ENCODE data around the gene OR51E1.

DNA sequence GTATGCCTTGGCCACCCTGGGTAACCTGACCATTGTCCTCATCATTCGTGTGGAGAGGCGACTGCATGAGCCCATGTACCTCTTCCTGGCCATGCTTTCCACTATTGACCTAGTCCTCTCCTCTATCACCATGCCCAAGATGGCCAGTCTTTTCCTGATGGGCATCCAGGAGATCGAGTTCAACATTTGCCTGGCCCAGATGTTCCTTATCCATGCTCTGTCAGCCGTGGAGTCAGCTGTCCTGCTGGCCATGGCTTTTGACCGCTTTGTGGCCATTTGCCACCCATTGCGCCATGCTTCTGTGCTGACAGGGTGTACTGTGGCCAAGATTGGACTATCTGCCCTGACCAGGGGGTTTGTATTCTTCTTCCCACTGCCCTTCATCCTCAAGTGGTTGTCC lies 3.9 kb upstream of the OR51E1 start:
- TF ChIP-seq, protein P1, sequence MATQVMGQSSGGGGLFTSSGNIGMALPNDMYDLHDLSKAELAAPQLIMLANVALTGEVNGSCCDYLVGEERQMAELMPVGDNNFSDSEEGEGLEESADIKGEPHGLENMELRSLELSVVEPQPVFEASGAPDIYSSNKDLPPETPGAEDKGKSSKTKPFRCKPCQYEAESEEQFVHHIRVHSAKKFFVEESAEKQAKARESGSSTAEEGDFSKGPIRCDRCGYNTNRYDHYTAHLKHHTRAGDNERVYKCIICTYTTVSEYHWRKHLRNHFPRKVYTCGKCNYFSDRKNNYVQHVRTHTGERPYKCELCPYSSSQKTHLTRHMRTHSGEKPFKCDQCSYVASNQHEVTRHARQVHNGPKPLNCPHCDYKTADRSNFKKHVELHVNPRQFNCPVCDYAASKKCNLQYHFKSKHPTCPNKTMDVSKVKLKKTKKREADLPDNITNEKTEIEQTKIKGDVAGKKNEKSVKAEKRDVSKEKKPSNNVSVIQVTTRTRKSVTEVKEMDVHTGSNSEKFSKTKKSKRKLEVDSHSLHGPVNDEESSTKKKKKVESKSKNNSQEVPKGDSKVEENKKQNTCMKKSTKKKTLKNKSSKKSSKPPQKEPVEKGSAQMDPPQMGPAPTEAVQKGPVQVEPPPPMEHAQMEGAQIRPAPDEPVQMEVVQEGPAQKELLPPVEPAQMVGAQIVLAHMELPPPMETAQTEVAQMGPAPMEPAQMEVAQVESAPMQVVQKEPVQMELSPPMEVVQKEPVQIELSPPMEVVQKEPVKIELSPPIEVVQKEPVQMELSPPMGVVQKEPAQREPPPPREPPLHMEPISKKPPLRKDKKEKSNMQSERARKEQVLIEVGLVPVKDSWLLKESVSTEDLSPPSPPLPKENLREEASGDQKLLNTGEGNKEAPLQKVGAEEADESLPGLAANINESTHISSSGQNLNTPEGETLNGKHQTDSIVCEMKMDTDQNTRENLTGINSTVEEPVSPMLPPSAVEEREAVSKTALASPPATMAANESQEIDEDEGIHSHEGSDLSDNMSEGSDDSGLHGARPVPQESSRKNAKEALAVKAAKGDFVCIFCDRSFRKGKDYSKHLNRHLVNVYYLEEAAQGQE (IDR thresholded peaks at IDR 0.05; ENCODE audit: insufficient read depth in 1 of 2, low read depth in 2 of 2, low read length in 2 of 2): no peak
- TF ChIP-seq TAF1 (IDR thresholded peaks at IDR 0.05; ENCODE audit: borderline replicate concordance, insufficient read depth, low read length): no peak
